Peyer's patch (tissue), 4 donors: ENCODE results near the gene LACRT. TPM values are rescaled to one million over a fixed set of nuclear protein-coding genes. Genes with fewer than 3 reads are reported as not detected.

Experiments used
- DNase-seq, 3 donors: peaks; one replicate each; pipeline ENCODE4 v3.0.0-alpha.2; 2017 to 2019
- H3K27ac ChIP-seq, 4 donors: fragments of 200-600 bp; sonication (generic); one replicate each; pipeline ENCODE4 v1.5.1; 2016 to 2019
- H3K27me3 ChIP-seq, 2 donors: fragments of 200-600 bp; sonication (generic); one replicate each; pipeline ENCODE4 v1.5.1; 2019
- H3K36me3 ChIP-seq, 3 donors: fragments of 200-600 bp; sonication (generic); one replicate each; pipeline ENCODE4 v1.5.1; 2016 to 2019
- H3K4me1 ChIP-seq, 4 donors: fragments of 200-600 bp; sonication (generic); one replicate each; pipeline ENCODE4 v1.5.1; 2016 to 2019
- H3K4me3 ChIP-seq, 4 donors: fragments of 200-600 bp; sonication (generic); 1 replicate in 3 of 4; 2 replicates in 1 of 4; pipeline ENCODE4 v1.5.1; 2016 to 2019; ENCODE audit warnings: mild to moderate bottlenecking in 1 of 4
- H3K9me3 ChIP-seq, 4 donors: fragments of 200-600 bp; sonication (generic); one replicate each; pipeline ENCODE4 v1.5.1; 2016 to 2019; ENCODE audit warnings: mild to moderate bottlenecking in 1 of 4
- CTCF ChIP-seq, 6 experiments: fragments of 450-650 bp in 4 of 6; fragments of 200-600 bp in 2 of 6; sonication (generic) in 1 of 6; IDR thresholded peaks; one replicate each; pipeline ENCODE4 v1.5.1; 2017 to 2019; ENCODE audit warnings: antibody characterized with exemption in 6 of 6, mild to moderate bottlenecking in 3 of 6, moderate library complexity in 1 of 6
- POLR2A ChIP-seq, 2 donors: fragments of 450-650 bp; IDR thresholded peaks; one replicate each; pipeline ENCODE4 v1.5.1; 2017; ENCODE audit warnings: antibody characterized with exemption in 2 of 2, mild to moderate bottlenecking in 2 of 2, moderate library complexity in 2 of 2
- total RNA-seq, 4 donors: library from RNA; depleted of rRNA; stranded (reverse); fragments of >200 nt; gene quantifications; one replicate each; pipeline ENCODE4 v1.1.0, GENCODE V29; 2016

The LACRT gene
- not detected for total RNA-seq

GRCh38 chr12:54634795-54635194 is at the start of gene LACRT:
LACRT (minus strand) TSS chr12:54634895; CDS start chr12:54634841, 54 bp downstream.
- Histone ChIP-seq H3K27ac (no peak within 1 kb of the TSS), H3K27me3 (no peaks in the 10 kb centered on the region), H3K9me3 (no peaks in the 10 kb centered on the region), H3K4me3 (no peak within 1 kb of the TSS), H3K4me1 (no peaks in the 10 kb centered on the region), H3K36me3 (no peaks in the 10 kb centered on the region)
- no peak for TF ChIP-seq POLR2A (IDR thresholded peaks at IDR 0.05)
- DNase-seq = no peak

DNA sequence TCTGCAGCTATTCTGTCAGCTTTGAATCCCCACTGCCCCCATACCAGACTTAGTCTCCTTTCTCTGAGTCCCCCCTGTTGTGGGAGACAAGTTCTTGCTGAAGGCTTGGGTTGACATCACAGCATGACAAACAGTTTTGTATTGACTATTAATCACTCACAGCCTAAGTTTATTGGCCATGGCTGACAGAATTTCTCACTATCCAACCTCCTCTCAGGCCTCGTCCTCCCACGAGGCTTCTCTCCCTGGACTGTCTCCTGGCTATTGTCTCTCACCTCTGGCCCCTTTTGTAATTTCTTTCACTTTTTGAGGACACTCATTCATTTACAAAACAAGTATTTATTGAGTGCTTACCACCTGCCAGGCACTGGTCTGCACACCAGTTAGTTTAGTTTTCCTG is 48.7 kb upstream of the LACRT start:
- H3K27me3 ChIP-seq = no peaks in the 10 kb centered on the region
- no peak overlapping the region for H3K4me3 ChIP-seq
- TF ChIP-seq POLR2A (IDR thresholded peaks at IDR 0.05) (no peak), CTCF (IDR thresholded peaks at IDR 0.05) (no peak)
- no peak for DNase-seq
- no peaks in the 10 kb centered on the region for H3K4me1 ChIP-seq
- no peaks in the 10 kb centered on the region for H3K36me3 ChIP-seq
- H3K27ac ChIP-seq = no peak overlapping the region
- H3K9me3 ChIP-seq = no peaks in the 10 kb centered on the region

- TF ChIP-seq CTCF (IDR thresholded peaks at IDR 0.05) (no peak), POLR2A (IDR thresholded peaks at IDR 0.05) (no peak)
- H3K36me3 ChIP-seq = no peaks in the 10 kb centered on the region
- no peak overlapping the region for H3K4me3 ChIP-seq
- no peak for DNase-seq
- no peak overlapping the region for H3K27ac ChIP-seq
- no peaks in the 10 kb centered on the region for H3K9me3 ChIP-seq
- H3K4me1 ChIP-seq = no peaks in the 10 kb centered on the region
- H3K27me3 ChIP-seq = no peaks in the 10 kb centered on the region
Measured at GRCh38 chr12:54682674-54683073, 48.0 kb upstream of the LACRT start.

- Histone ChIP-seq H3K27me3 (no peaks in the 10 kb centered on the region), H3K4me3 (no peak overlapping the region), H3K9me3 (no peaks in the 10 kb centered on the region), H3K4me1 (no peaks in the 10 kb centered on the region), H3K36me3 (no peaks in the 10 kb centered on the region), H3K27ac (no peak overlapping the region)
- TF ChIP-seq POLR2A (IDR thresholded peaks at IDR 0.05) (no peak), CTCF (IDR thresholded peaks at IDR 0.05) (peak in 3 of 6 experiments; percentile 18 to 29 (median 27))
- DNase-seq = no peak
Measured at GRCh38 chr12:54680374-54680773, 45.7 kb upstream of the LACRT start.

DNA sequence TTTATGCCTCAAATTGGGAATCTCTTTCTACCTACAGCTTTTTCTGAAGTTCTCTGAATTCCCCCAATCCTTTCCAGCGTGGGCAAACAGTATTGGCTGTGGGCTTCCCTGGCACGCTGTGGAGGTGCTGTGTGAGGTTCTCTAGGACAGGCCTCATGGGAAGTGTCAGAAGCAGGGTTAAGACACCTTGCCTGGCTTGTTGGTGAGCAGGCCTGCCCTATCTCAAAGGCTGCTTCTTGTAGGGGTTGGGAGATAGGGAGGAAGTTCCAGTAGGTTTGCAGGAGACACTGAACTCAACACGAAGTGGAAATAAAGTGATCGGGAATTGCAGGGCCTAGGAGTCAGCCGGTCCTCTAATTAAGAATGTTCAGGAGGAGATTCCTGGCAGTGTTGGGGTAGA is 43.4 kb upstream of the LACRT start:
- Histone ChIP-seq H3K4me3 (no peak overlapping the region), H3K9me3 (no peaks in the 10 kb centered on the region), H3K36me3 (no peaks in the 10 kb centered on the region), H3K27ac (no peak overlapping the region), H3K27me3 (no peaks in the 10 kb centered on the region), H3K4me1 (no peaks in the 10 kb centered on the region)
- no peak for TF ChIP-seq POLR2A (IDR thresholded peaks at IDR 0.05)
- TF ChIP-seq CTCF (IDR thresholded peaks at IDR 0.05) = no peak
- no peak for DNase-seq

DNA sequence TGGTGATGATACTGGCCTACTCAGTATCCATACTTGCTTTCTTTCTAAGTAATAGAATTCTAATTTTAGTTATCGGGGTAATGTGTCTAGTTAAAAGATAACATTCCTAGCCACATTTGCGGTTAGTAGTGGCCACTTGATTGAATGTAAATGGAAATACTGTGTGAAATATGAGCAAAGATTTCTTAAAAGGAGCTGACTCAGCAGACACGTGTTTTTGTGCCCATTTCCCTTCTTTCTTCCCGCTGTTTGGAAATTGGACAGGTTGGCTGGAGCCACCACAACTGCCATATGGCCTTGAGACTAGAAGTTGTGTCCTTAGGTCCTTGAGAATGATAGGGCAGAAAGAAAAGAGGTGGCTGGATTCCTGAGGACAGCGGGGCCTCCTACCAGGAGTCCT is 33.2 kb upstream of the LACRT start:
- TF ChIP-seq POLR2A (IDR thresholded peaks at IDR 0.05) (no peak), CTCF (IDR thresholded peaks at IDR 0.05) (no peak)
- Histone ChIP-seq H3K27me3 (peaks cover 0 to 3% of the 10 kb centered on the region in 2 donors), H3K4me3 (no peak overlapping the region), H3K4me1 (no peaks in the 10 kb centered on the region), H3K27ac (no peak overlapping the region), H3K36me3 (no peaks in the 10 kb centered on the region), H3K9me3 (no peaks in the 10 kb centered on the region)
- DNase-seq = no peak
